OCI-LY3 (cell line): ENCODE results near the gene PFKL.

Source experiments
- CTCF ChIP-seq: fragments of 200-600, 300-600 bp; sonication (generic); IDR thresholded peaks from 2 replicates; pipeline ENCODE4 v1.5.1; 2014; ENCODE audit warnings: antibody characterized with exemption, low read length, low read depth
- EZH2phosphoT487 ChIP-seq: fragments of 200-600 bp; shearing (Covaris generic); IDR thresholded peaks from 2 replicates; pipeline ENCODE4 v1.6.1; 2018; ENCODE audit warnings: antibody characterized with exemption, mixed run types, low read depth

DNA sequence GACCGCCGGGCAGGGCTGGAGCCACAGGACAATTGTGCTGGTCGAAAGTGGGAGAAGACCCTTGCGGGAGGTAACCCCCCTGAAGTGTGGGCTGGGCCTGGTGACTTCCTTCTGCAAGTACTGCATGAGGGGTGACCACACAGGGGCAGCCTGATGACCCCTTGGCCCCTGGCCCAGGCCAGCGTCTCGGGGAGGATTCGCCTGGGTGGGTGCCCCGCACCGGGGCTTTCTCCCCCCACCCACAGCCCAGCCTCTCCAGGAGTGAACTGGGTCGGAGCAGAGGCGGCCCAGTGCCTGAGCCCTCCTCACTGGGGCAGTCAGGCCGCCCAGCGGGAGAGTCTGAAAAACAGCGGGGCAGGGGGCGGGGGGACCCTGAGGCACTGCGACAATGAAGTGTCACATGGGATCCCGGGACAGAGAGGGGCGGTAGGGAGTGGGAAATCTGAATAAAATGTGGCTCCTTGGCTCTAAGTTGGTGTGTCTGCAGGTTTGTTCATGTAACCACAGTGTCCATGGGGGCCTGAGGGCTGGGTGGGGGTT, 36.6 kb upstream of the PFKL start:
- TF ChIP-seq CTCF (no peak), EZH2phosphoT487 (no peak)
